ENCODE measurements around the gene ZC3H11A.

GRCh38 chr1:203760506-203760905 is 34.9 kb upstream of the ZC3H11A start:
- TF ChIP-seq CTCF (IDR thresholded peaks at IDR 0.05): no peak
- no peak for TF ChIP-seq POLR2A (IDR thresholded peaks at IDR 0.05)
- no peak for TF ChIP-seq EP300 (IDR thresholded peaks at IDR 0.05)
